Measurements from ENCODE around the gene RPL4. TPM values are rescaled to one million over a fixed set of nuclear protein-coding genes. Genes with fewer than 3 reads are reported as not detected.
"Not testable (repeated sequence)": the region's sequence is repeated elsewhere in the genome, so short reads cannot be mapped to it uniquely, and the experiment has no call there.

The RPL4 gene
- 100 to 1,000 TPM; 391 to 659 (median 556) TPM for polyA plus RNA-seq

- H3K4me1 Mint-ChIP-seq: peaks cover 39 to 57% of the 10 kb centered on the region in 2 donors
- H3K9me3 Mint-ChIP-seq: no peaks in the 10 kb centered on the region
Observed at GRCh38 chr15:66504563-66505429, at the start of gene RPL4, which contains the start of gene ZWILCH. TSS of gene RPL4 (minus strand) at chr15:66504855. CDS start at chr15:66504790, 65 bp downstream. TSS of gene ZWILCH (plus strand) at chr15:66505326. CDS start at chr15:66505339, 13 bp downstream.

GRCh38 chr15:66545255-66545654 lies 40.6 kb upstream of the RPL4 start:
- no peak overlapping the region for H3K27ac Mint-ChIP-seq
- no peak overlapping the region for H3K4me3 Mint-ChIP-seq
- H3K36me3 Mint-ChIP-seq: peaks cover 21 to 30% (median 25%) of the 10 kb centered on the region in 3 donors
- no peak for DNase-seq
- H3K4me1 Mint-ChIP-seq: no peaks in the 10 kb centered on the region
- H3K9me3 Mint-ChIP-seq: no peaks in the 10 kb centered on the region
- no peaks in the 10 kb centered on the region for H3K27me3 Mint-ChIP-seq (ENCODE audit: low read depth in 3 of 3)

More at GRCh38 chr15:66504563-66505429, at the start of gene RPL4, which contains the start of gene ZWILCH:
- DNase-seq: peak; percentile 85 to 87 (median 86)
- peaks cover 10 to 30% (median 14%) of the 10 kb centered on the region in 3 donors for H3K36me3 Mint-ChIP-seq
- H3K4me3 Mint-ChIP-seq: peak within 1 kb of the TSS; percentile 96 to 100 (median 99)
- H3K27me3 Mint-ChIP-seq (ENCODE audit: low read depth in 3 of 3): peaks cover 10 to 14% (median 12%) of the 10 kb centered on the region in 3 donors
- H3K27ac Mint-ChIP-seq: peak within 1 kb of the TSS; percentile 97 to 100 (median 98)

GRCh38 chr15:66542896-66543295 lies 38.2 kb upstream of the RPL4 start:
- Mint-ChIP-seq H3K9me3 (no peaks in the 10 kb centered on the region), H3K27ac (no peak overlapping the region), H3K27me3 (ENCODE audit: low read depth in 3 of 3) (no peaks in the 10 kb centered on the region), H3K4me3 (no peak overlapping the region), H3K4me1 (no peaks in the 10 kb centered on the region), H3K36me3 (peaks cover 27 to 35% (median 28%) of the 10 kb centered on the region in 3 donors)
- no peak for DNase-seq

GRCh38 chr15:66535056-66535455 lies 30.4 kb upstream of the RPL4 start:
- Mint-ChIP-seq H3K9me3 (no peaks in the 10 kb centered on the region), H3K4me3 (no peak overlapping the region), H3K27ac (no peak overlapping the region), H3K36me3 (peaks cover 18 to 36% (median 24%) of the 10 kb centered on the region in 3 donors), H3K4me1 (no peaks in the 10 kb centered on the region), H3K27me3 (ENCODE audit: low read depth in 3 of 3) (no peaks in the 10 kb centered on the region)
- DNase-seq: no peak

- no peaks in the 10 kb centered on the region for H3K4me1 Mint-ChIP-seq
- H3K4me3 Mint-ChIP-seq: no peak overlapping the region
- H3K9me3 Mint-ChIP-seq: no peaks in the 10 kb centered on the region
- DNase-seq: no peak
- no peaks in the 10 kb centered on the region for H3K27me3 Mint-ChIP-seq (ENCODE audit: low read depth in 3 of 3)
- H3K27ac Mint-ChIP-seq: no peak overlapping the region
- H3K36me3 Mint-ChIP-seq: peaks cover 13 to 33% (median 26%) of the 10 kb centered on the region in 3 donors
Observed at GRCh38 chr15:66524838-66525237, 20.2 kb upstream of the RPL4 start.

- Mint-ChIP-seq H3K36me3 (peaks cover 8 to 28% (median 20%) of the 10 kb centered on the region in 3 donors), H3K4me1 (no peaks in the 10 kb centered on the region), H3K9me3 (no peaks in the 10 kb centered on the region), H3K4me3 (no peak overlapping the region), H3K27ac (no peak overlapping the region), H3K27me3 (ENCODE audit: low read depth in 3 of 3) (no peaks in the 10 kb centered on the region)
- no peak for DNase-seq
Observed at GRCh38 chr15:66523926-66524325, 19.3 kb upstream of the RPL4 start.

GRCh38 chr15:66515901-66516322 lies 11.3 kb upstream of the RPL4 start:
- no peak overlapping the region for H3K4me3 Mint-ChIP-seq
- H3K9me3 Mint-ChIP-seq: no peaks in the 10 kb centered on the region
- H3K4me1 Mint-ChIP-seq: no peaks in the 10 kb centered on the region
- peak overlapping the region in 1 of 6 donors; percentile 64 for H3K27ac Mint-ChIP-seq
- DNase-seq: no peak
- H3K36me3 Mint-ChIP-seq: peaks cover 12 to 22% (median 20%) of the 10 kb centered on the region in 3 donors
- H3K27me3 Mint-ChIP-seq (ENCODE audit: low read depth in 3 of 3): no peaks in the 10 kb centered on the region

GRCh38 chr15:66514586-66514985 lies 9.9 kb upstream of the RPL4 start:
- no peaks in the 10 kb centered on the region for H3K4me1 Mint-ChIP-seq
- H3K36me3 Mint-ChIP-seq: peaks cover 12 to 21% (median 20%) of the 10 kb centered on the region in 3 donors
- no peaks in the 10 kb centered on the region for H3K9me3 Mint-ChIP-seq
- no peak for DNase-seq
- no peak overlapping the region for H3K27ac Mint-ChIP-seq
- no peak overlapping the region for H3K4me3 Mint-ChIP-seq
- H3K27me3 Mint-ChIP-seq (ENCODE audit: low read depth in 3 of 3): no peaks in the 10 kb centered on the region

GRCh38 chr15:66508293-66508883 lies 3.7 kb upstream of the RPL4 start:
- no peaks in the 10 kb centered on the region for H3K36me3 Mint-ChIP-seq
- no peak overlapping the region for H3K4me3 Mint-ChIP-seq
- peaks cover 10 to 12% (median 11%) of the 10 kb centered on the region in 3 donors for H3K27me3 Mint-ChIP-seq (ENCODE audit: low read depth in 3 of 3)
- H3K27ac Mint-ChIP-seq: no peak overlapping the region
- H3K9me3 Mint-ChIP-seq: no peaks in the 10 kb centered on the region
- H3K4me1 Mint-ChIP-seq: peaks cover 25 to 33% of the 10 kb centered on the region in 2 donors
- DNase-seq: no peak

GRCh38 chr15:66505818-66506217 lies 1.2 kb upstream of the RPL4 start:
- Mint-ChIP-seq H3K9me3 (no peaks in the 10 kb centered on the region), H3K4me3 (peak overlapping the region; percentile 96 to 100 (median 99)), H3K4me1 (peaks cover 36 to 51% of the 10 kb centered on the region in 2 donors), H3K27me3 (ENCODE audit: low read depth in 3 of 3) (peaks cover 10 to 14% (median 12%) of the 10 kb centered on the region in 3 donors), H3K27ac (peak overlapping the region; percentile 97 to 100 (median 98)), H3K36me3 (peaks cover 3 to 20% (median 4%) of the 10 kb centered on the region in 3 donors)
- no peak for DNase-seq

- Mint-ChIP-seq H3K36me3 (peaks cover 4 to 24% (median 8%) of the 10 kb centered on the region in 3 donors), H3K27me3 (ENCODE audit: low read depth in 3 of 3) (peaks cover 10 to 14% (median 12%) of the 10 kb centered on the region in 3 donors), H3K4me3 (peak overlapping the region; percentile 96 to 100 (median 99)), H3K27ac (peak overlapping the region; percentile 97 to 100 (median 98)), H3K9me3 (no peaks in the 10 kb centered on the region), H3K4me1 (peaks cover 36 to 52% of the 10 kb centered on the region in 2 donors)
- no peak for DNase-seq
Observed at GRCh38 chr15:66505430-66505811, 766 bp upstream of the RPL4 start.

GRCh38 chr15:66503780-66504562 lies 684 bp downstream of the RPL4 start:
- H3K4me3 Mint-ChIP-seq: peak overlapping the region; percentile 96 to 100 (median 99)
- H3K4me1 Mint-ChIP-seq: peaks cover 41 to 57% of the 10 kb centered on the region in 2 donors
- H3K27ac Mint-ChIP-seq: peak overlapping the region; percentile 97 to 100 (median 98)
- no peaks in the 10 kb centered on the region for H3K9me3 Mint-ChIP-seq
- H3K27me3 Mint-ChIP-seq (ENCODE audit: low read depth in 3 of 3): peaks cover 12 to 14% (median 13%) of the 10 kb centered on the region in 3 donors
- H3K36me3 Mint-ChIP-seq: peaks cover 14 to 38% (median 16%) of the 10 kb centered on the region in 3 donors
- no peak for DNase-seq

GRCh38 chr15:66503041-66503648 lies 1.5 kb downstream of the RPL4 start:
- peak overlapping the region; percentile 96 to 100 (median 99) for H3K4me3 Mint-ChIP-seq
- peaks cover 14 to 40% (median 18%) of the 10 kb centered on the region in 3 donors for H3K36me3 Mint-ChIP-seq
- peak overlapping the region; percentile 42 to 99 (median 97) for H3K27ac Mint-ChIP-seq
- H3K27me3 Mint-ChIP-seq (ENCODE audit: low read depth in 3 of 3): peaks cover 12 to 14% (median 14%) of the 10 kb centered on the region in 3 donors
- not testable (repeated sequence) for H3K9me3 Mint-ChIP-seq, DNase-seq
- peaks cover 43 to 60% of the 10 kb centered on the region in 2 donors for H3K4me1 Mint-ChIP-seq
